ENCODE results near the gene APOBEC4.

- TF ChIP-seq HDAC1 (IDR thresholded peaks at IDR 0.05), result no peak
- TF ChIP-seq SIN3A (IDR thresholded peaks at IDR 0.05; ENCODE audit: borderline replicate concordance in 2 of 2, control insufficient read depth in 1 of 2, low read depth in 2 of 2, low read length in 2 of 2), result no peak
- TF ChIP-seq HNRNPL (IDR thresholded peaks at IDR 0.05; ENCODE audit: low read depth, low read length), result no peak
- no peak for TF ChIP-seq NFIC (IDR thresholded peaks at IDR 0.05)
- no peak for TF ChIP-seq ELK1 (CRISPR knock-in tag; IDR thresholded peaks at IDR 0.05)
- TF ChIP-seq EZH2 (IDR thresholded peaks at IDR 0.05; ENCODE audit: borderline replicate concordance, low read depth, low read length), result no peak
- no peak for TF ChIP-seq EP300 (IDR thresholded peaks at IDR 0.05; ENCODE audit: low read length)
- TF ChIP-seq ZNF133 (CRISPR knock-in tag; IDR thresholded peaks at IDR 0.05), result no peak
- TF ChIP-seq ZNF592 (IDR thresholded peaks at IDR 0.05), result no peak
- TF ChIP-seq JUNB (CRISPR knock-in tag; conservative IDR thresholded peaks at IDR 0.05), result no peak
- no peak for TF ChIP-seq CTCF (IDR thresholded peaks at IDR 0.05 in 2 of 3, conservative IDR thresholded peaks at IDR 0.05 in 1 of 3; ENCODE audit: insufficient read depth in 2 of 3, low read depth in 1 of 3, low read length in 3 of 3)
- no peak for TF ChIP-seq NRF1 (conservative IDR thresholded peaks at IDR 0.05 in 1 of 2, IDR thresholded peaks at IDR 0.05 in 1 of 2)
Measured at GRCh38 chr1:183697814-183698590, 44.9 kb upstream of the APOBEC4 start.
